ENCODE data around the gene BEND5.

BEND5 gene

GRCh38 chr1:48695161-48695560, 81.5 kb downstream of the BEND5 start:
- no peaks in the 10 kb centered on the region for H3K36me3 ChIP-seq (ENCODE audit: control insufficient read depth in 2 of 2, insufficient read depth in 2 of 2, low read length in 2 of 2)

GRCh38 chr1:48693674-48694320, 82.9 kb downstream of the BEND5 start:
- no peak overlapping the region for H3K4me3 ChIP-seq (ENCODE audit: low read length in 2 of 2)
- H3K27ac ChIP-seq (ENCODE audit: low read length) = no peak overlapping the region
- no peaks in the 10 kb centered on the region for H3K36me3 ChIP-seq (ENCODE audit: control insufficient read depth in 2 of 2, insufficient read depth in 2 of 2, low read length in 2 of 2)
- no peaks in the 10 kb centered on the region for H3K4me1 ChIP-seq (ENCODE audit: control insufficient read depth, insufficient read depth, low read length)
- H3K27me3 ChIP-seq (ENCODE audit: control insufficient read depth in 1 of 2, insufficient read depth in 2 of 2, low read length in 2 of 2) = peaks cover 2 to 4% of the 10 kb centered on the region in 2 donors
- H3K9ac ChIP-seq (ENCODE audit: low read length in 2 of 2) = no peak overlapping the region
- H3K9me3 ChIP-seq (ENCODE audit: control insufficient read depth in 2 of 2, low read length in 2 of 2) = no peaks in the 10 kb centered on the region

More at GRCh38 chr1:48695161-48695560, 81.5 kb downstream of the BEND5 start:
- H3K4me3 ChIP-seq (ENCODE audit: low read length in 2 of 2) = no peak overlapping the region
- no peak overlapping the region for H3K9ac ChIP-seq (ENCODE audit: low read length in 2 of 2)
- H3K27ac ChIP-seq (ENCODE audit: low read length) = no peak overlapping the region
- no peaks in the 10 kb centered on the region for H3K9me3 ChIP-seq (ENCODE audit: control insufficient read depth in 2 of 2, low read length in 2 of 2)
- peaks cover 4 to 5% of the 10 kb centered on the region in 2 donors for H3K27me3 ChIP-seq (ENCODE audit: control insufficient read depth in 1 of 2, insufficient read depth in 2 of 2, low read length in 2 of 2)
- H3K4me1 ChIP-seq (ENCODE audit: control insufficient read depth, insufficient read depth, low read length) = no peaks in the 10 kb centered on the region

GRCh38 chr1:48693180-48693579, 83.5 kb downstream of the BEND5 start:
- Histone ChIP-seq H3K9ac (ENCODE audit: low read length in 2 of 2) (no peak overlapping the region), H3K27me3 (ENCODE audit: control insufficient read depth in 1 of 2, insufficient read depth in 2 of 2, low read length in 2 of 2) (peaks cover 2 to 4% of the 10 kb centered on the region in 2 donors), H3K9me3 (ENCODE audit: control insufficient read depth in 2 of 2, low read length in 2 of 2) (no peaks in the 10 kb centered on the region), H3K36me3 (ENCODE audit: control insufficient read depth in 2 of 2, insufficient read depth in 2 of 2, low read length in 2 of 2) (no peaks in the 10 kb centered on the region), H3K4me1 (ENCODE audit: control insufficient read depth, insufficient read depth, low read length) (no peaks in the 10 kb centered on the region), H3K27ac (ENCODE audit: low read length) (no peak overlapping the region), H3K4me3 (ENCODE audit: low read length in 2 of 2) (no peak overlapping the region)

- H3K27me3 ChIP-seq (ENCODE audit: control insufficient read depth in 1 of 2, insufficient read depth in 2 of 2, low read length in 2 of 2) = peaks cover 2 to 4% of the 10 kb centered on the region in 2 donors
- no peaks in the 10 kb centered on the region for H3K9me3 ChIP-seq (ENCODE audit: control insufficient read depth in 2 of 2, low read length in 2 of 2)
- H3K4me3 ChIP-seq (ENCODE audit: low read length in 2 of 2) = no peak overlapping the region
Measured at GRCh38 chr1:48692235-48692634, 84.5 kb downstream of the BEND5 start.

GRCh38 chr1:48691429-48692001, 85.2 kb downstream of the BEND5 start:
- no peak overlapping the region for H3K9ac ChIP-seq (ENCODE audit: low read length in 2 of 2)
- H3K9me3 ChIP-seq (ENCODE audit: control insufficient read depth in 2 of 2, low read length in 2 of 2) = no peaks in the 10 kb centered on the region
- H3K36me3 ChIP-seq (ENCODE audit: control insufficient read depth in 2 of 2, insufficient read depth in 2 of 2, low read length in 2 of 2) = no peaks in the 10 kb centered on the region
- peaks cover 2 to 4% of the 10 kb centered on the region in 2 donors for H3K27me3 ChIP-seq (ENCODE audit: control insufficient read depth in 1 of 2, insufficient read depth in 2 of 2, low read length in 2 of 2)
- no peak overlapping the region for H3K4me3 ChIP-seq (ENCODE audit: low read length in 2 of 2)
- H3K27ac ChIP-seq (ENCODE audit: low read length) = no peak overlapping the region
- H3K4me1 ChIP-seq (ENCODE audit: control insufficient read depth, insufficient read depth, low read length) = no peaks in the 10 kb centered on the region

More at GRCh38 chr1:48692235-48692634, 84.5 kb downstream of the BEND5 start:
- Histone ChIP-seq H3K27ac (ENCODE audit: low read length) (no peak overlapping the region), H3K36me3 (ENCODE audit: control insufficient read depth in 2 of 2, insufficient read depth in 2 of 2, low read length in 2 of 2) (no peaks in the 10 kb centered on the region), H3K4me1 (ENCODE audit: control insufficient read depth, insufficient read depth, low read length) (no peaks in the 10 kb centered on the region), H3K9ac (ENCODE audit: low read length in 2 of 2) (no peak overlapping the region)

- no peak overlapping the region for H3K27ac ChIP-seq (ENCODE audit: low read length)
- no peaks in the 10 kb centered on the region for H3K36me3 ChIP-seq (ENCODE audit: control insufficient read depth in 2 of 2, insufficient read depth in 2 of 2, low read length in 2 of 2)
- H3K4me3 ChIP-seq (ENCODE audit: low read length in 2 of 2) = no peak overlapping the region
- peaks cover 2 to 4% of the 10 kb centered on the region in 2 donors for H3K27me3 ChIP-seq (ENCODE audit: control insufficient read depth in 1 of 2, insufficient read depth in 2 of 2, low read length in 2 of 2)
- no peaks in the 10 kb centered on the region for H3K9me3 ChIP-seq (ENCODE audit: control insufficient read depth in 2 of 2, low read length in 2 of 2)
- no peaks in the 10 kb centered on the region for H3K4me1 ChIP-seq (ENCODE audit: control insufficient read depth, insufficient read depth, low read length)
- H3K9ac ChIP-seq (ENCODE audit: low read length in 2 of 2) = no peak overlapping the region
Measured at GRCh38 chr1:48688102-48688760, 88.5 kb downstream of the BEND5 start.

- Histone ChIP-seq H3K4me3 (ENCODE audit: low read length in 2 of 2) (no peak overlapping the region), H3K4me1 (ENCODE audit: control insufficient read depth, insufficient read depth, low read length) (no peaks in the 10 kb centered on the region), H3K9me3 (ENCODE audit: control insufficient read depth in 2 of 2, low read length in 2 of 2) (no peaks in the 10 kb centered on the region), H3K27me3 (ENCODE audit: control insufficient read depth in 1 of 2, insufficient read depth in 2 of 2, low read length in 2 of 2) (peaks cover under 1 to 4% of the 10 kb centered on the region in 2 donors), H3K9ac (ENCODE audit: low read length in 2 of 2) (no peak overlapping the region), H3K36me3 (ENCODE audit: control insufficient read depth in 2 of 2, insufficient read depth in 2 of 2, low read length in 2 of 2) (no peaks in the 10 kb centered on the region), H3K27ac (ENCODE audit: low read length) (no peak overlapping the region)
Measured at GRCh38 chr1:48687282-48688045, 89.2 kb downstream of the BEND5 start.

- Histone ChIP-seq H3K9ac (ENCODE audit: low read length in 2 of 2) (no peak overlapping the region), H3K4me1 (ENCODE audit: control insufficient read depth, insufficient read depth, low read length) (peaks cover 3% of the 10 kb centered on the region), H3K4me3 (ENCODE audit: low read length in 2 of 2) (no peak overlapping the region), H3K27me3 (ENCODE audit: control insufficient read depth in 1 of 2, insufficient read depth in 2 of 2, low read length in 2 of 2) (no peaks in the 10 kb centered on the region), H3K27ac (ENCODE audit: low read length) (no peak overlapping the region), H3K9me3 (ENCODE audit: control insufficient read depth in 2 of 2, low read length in 2 of 2) (no peaks in the 10 kb centered on the region), H3K36me3 (ENCODE audit: control insufficient read depth in 2 of 2, insufficient read depth in 2 of 2, low read length in 2 of 2) (no peaks in the 10 kb centered on the region)
Measured at GRCh38 chr1:48686159-48686558, 90.5 kb downstream of the BEND5 start.

- Histone ChIP-seq H3K36me3 (ENCODE audit: control insufficient read depth in 2 of 2, insufficient read depth in 2 of 2, low read length in 2 of 2) (no peaks in the 10 kb centered on the region), H3K9me3 (ENCODE audit: control insufficient read depth in 2 of 2, low read length in 2 of 2) (no peaks in the 10 kb centered on the region), H3K4me1 (ENCODE audit: control insufficient read depth, insufficient read depth, low read length) (peaks cover 7% of the 10 kb centered on the region), H3K27me3 (ENCODE audit: control insufficient read depth in 1 of 2, insufficient read depth in 2 of 2, low read length in 2 of 2) (no peaks in the 10 kb centered on the region), H3K27ac (ENCODE audit: low read length) (no peak overlapping the region), H3K4me3 (ENCODE audit: low read length in 2 of 2) (no peak overlapping the region), H3K9ac (ENCODE audit: low read length in 2 of 2) (no peak overlapping the region)
Measured at GRCh38 chr1:48684381-48684780, 92.3 kb downstream of the BEND5 start.

- Histone ChIP-seq H3K36me3 (ENCODE audit: control insufficient read depth in 2 of 2, insufficient read depth in 2 of 2, low read length in 2 of 2) (no peaks in the 10 kb centered on the region), H3K4me3 (ENCODE audit: low read length in 2 of 2) (no peak overlapping the region), H3K27ac (ENCODE audit: low read length) (no peak overlapping the region), H3K9me3 (ENCODE audit: control insufficient read depth in 2 of 2, low read length in 2 of 2) (no peaks in the 10 kb centered on the region), H3K4me1 (ENCODE audit: control insufficient read depth, insufficient read depth, low read length) (peaks cover 10% of the 10 kb centered on the region), H3K27me3 (ENCODE audit: control insufficient read depth in 1 of 2, insufficient read depth in 2 of 2, low read length in 2 of 2) (no peaks in the 10 kb centered on the region), H3K9ac (ENCODE audit: low read length in 2 of 2) (no peak overlapping the region)
Measured at GRCh38 chr1:48683839-48684238, 92.9 kb downstream of the BEND5 start.
